HS-5 (cell line): Measurements from ENCODE around the gene SRGAP2C.
"Not testable (repeated sequence)": the region's sequence is repeated elsewhere in the genome, so short reads cannot be mapped to it uniquely, and the experiment has no call there.

Experiments
- DNase-seq: peaks from one replicate; pipeline ENCODE4 v3.0.0-alpha.2; 2012; ENCODE audit warnings: low read depth

The SRGAP2C gene

DNA sequence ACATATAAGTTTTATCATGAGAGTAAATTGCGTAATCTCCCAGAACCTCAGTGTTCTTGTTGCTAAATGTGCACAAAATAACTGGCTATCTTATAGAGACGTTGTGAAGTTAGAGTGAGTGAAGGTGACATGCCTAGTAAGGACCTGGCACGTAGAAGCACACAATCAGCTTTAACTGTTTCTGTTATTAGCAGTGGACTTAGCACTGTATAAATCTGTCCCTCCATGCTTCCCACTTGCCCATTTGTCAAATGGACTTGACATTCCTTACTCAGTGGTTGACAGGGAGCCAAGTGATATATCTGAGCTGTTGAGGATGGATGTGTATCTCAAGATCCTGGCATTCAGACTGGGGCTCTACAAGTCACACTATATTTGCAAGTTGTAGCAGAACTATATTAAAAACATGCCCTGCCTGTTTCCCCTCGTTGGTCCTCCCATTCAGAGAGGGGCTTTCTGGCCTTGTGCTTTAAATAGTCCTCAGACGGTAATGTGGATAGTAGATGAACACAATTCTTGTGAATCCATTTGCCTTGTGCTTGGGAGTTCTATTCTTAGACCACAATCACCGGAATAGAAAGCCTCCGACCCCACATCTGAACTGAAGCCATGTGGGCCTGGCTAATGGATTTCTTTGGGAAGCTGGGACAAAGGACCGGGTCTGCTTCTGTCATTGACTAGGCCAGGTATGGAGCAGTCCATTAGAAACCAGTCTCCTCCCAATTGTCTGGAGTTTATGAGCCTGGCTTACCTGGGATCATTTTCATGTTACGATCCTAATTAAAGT lies 43.0 kb downstream of the SRGAP2C start:
- not testable (repeated sequence) for DNase-seq

DNA sequence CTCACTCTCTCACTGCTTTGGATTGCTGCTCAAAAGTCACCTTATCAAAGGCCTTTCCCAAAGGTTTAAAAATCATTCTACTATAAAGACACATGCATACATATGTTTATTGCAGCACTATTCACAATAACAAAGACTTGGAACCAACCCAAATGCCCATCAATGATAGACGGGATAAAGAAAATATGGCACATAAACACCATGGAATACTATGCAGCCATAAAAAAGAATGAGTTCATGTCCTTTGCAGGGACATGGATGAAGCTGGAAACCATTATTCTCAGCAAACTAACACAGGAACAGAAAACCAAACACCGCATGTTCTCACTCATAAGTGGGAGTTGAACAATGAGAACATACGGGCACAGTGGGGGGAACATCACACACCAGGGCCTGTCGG lies 45.9 kb downstream of the SRGAP2C start:
- DNase-seq = not testable (repeated sequence)

DNA sequence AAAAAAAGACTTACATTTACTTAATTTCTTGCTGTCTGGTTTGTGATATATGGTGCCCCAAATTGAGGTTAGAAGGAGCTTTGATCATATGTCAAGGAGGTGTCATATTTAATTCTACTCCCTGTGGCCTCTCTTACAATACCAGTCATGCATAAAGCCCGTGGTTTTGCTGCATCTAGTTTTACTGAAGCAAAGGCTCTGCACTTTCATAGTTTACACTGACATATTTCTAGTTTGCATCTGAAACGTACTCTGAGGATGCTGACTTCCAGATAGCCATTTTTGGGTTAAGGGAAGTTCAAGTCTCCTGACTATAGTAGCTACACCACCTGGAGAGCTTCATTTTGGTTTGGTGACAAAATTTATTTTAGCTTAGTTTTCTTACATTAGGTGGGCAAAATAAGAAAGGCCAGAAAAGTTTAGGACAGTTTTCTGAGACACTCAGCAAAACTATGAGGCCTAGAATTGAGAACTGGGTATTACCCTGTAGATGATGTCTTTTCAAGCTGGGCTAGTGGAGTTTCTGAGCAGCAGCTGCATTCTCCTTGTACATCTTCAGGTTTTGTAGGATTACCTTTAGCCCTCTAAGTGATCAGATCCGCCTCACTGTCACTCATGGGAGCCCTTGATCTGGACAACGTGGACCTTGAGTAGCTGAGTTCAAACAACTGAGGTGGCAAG lies 47.8 kb downstream of the SRGAP2C start:
- not testable (repeated sequence) for DNase-seq

DNA sequence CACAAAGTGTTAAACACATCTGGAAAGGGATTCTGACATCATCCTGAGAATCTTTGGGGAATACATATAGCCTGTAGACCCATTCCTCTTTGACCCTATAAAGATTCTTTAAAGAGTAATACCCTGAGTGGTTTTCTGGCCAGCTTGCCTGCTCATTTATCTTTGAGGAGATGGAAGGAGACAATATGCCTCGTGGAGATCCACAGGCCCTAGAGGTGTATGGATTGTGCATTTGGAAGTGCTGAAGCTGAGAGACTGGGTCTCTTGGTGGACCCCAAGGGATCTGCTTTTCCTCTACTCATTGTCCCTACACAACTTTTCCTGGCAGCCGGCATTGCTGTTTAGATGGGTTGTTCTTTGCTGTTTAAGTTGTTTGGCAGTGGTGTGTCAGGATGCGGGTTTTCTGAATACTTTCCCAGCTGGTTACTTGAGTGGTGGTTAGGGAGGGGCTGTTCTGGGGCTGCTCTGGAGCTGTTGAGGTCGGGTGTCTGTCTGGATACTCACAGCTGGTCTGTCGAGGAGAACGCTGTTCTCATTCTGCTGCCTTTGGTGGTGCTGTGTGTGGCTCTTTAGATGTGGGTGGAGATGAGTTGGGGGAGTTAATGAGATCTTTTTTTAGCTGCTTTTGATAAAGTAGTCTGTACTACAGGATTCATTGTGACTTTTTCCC lies 49.5 kb downstream of the SRGAP2C start:
- DNase-seq = not testable (repeated sequence)

DNA sequence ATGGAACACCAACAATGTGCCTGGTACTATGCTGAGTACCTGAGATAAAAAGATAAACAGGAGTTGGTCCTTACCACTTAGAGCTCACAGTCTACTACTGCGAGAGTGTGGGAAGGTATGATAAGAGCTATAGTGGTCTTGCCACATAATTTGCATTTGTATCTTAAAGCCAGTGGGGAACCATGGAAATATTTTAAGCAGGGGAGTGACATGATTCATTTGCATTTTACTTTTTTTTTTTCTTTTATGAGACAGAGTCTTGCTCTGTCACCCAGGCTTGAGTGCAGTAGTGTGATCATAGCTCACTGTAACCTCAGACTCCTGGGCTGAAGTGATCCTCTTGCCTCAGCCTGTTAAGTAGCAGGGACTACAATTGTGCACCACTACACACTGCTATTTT lies 53.6 kb downstream of the SRGAP2C start:
- not testable (repeated sequence) for DNase-seq

DNA sequence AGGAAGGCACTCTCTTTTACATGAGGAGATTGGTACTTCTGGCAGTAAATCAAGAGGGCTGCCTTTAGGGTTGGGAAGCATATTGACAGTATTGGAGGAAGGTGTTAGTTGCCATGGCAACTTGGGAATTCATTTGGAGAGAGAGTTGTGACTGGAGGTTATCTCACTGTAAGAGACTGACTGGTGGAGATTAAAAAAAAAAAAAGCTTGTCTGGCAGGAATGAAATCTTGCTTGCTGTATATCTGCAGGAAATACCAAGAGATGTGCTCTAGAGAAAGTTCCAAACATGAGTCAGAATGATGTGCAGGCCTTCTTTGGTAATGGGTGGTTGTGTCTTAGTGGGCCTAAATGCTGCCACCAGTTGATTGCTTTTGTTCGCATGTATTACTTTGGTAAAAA lies 59.1 kb downstream of the SRGAP2C start:
- DNase-seq = not testable (repeated sequence)

DNA sequence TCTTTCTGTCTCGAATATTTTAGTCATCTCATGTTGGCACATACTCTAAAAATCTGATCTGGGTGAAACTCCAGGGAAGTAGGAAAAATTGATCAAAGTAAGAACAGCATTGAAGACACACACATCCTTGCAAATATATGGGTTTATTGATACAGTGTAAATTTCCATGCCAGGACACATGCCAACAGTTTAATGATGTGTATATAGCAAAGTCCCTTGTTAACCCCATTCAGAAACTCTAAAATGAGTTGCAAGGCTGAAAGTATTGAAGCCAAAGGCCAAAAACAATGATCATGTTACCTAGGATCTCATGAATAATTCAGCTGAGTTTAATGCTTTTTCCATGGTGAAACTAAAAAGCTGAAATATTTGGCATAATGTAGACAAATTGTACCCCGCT lies 61.6 kb downstream of the SRGAP2C start:
- not testable (repeated sequence) for DNase-seq

DNA sequence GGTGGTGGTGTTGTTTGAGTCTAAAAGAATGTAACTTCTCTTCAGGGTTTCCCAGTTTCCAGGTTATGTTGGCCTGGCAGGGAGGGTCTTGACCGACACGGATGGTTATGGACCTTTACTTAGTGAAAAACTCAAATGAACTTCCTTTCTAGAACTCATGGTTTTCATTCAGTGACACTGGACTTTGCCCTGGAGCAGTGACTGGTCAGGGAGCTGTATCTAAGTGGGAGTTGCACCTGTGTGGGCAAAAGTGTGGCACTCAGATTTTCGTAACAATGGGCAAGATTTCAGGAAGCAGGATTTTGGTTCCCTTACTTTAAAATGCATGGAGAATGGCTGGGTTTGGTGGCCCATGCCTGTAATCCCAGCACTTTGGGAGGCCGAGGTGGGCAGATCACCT lies 67.9 kb downstream of the SRGAP2C start:
- DNase-seq = not testable (repeated sequence)

DNA sequence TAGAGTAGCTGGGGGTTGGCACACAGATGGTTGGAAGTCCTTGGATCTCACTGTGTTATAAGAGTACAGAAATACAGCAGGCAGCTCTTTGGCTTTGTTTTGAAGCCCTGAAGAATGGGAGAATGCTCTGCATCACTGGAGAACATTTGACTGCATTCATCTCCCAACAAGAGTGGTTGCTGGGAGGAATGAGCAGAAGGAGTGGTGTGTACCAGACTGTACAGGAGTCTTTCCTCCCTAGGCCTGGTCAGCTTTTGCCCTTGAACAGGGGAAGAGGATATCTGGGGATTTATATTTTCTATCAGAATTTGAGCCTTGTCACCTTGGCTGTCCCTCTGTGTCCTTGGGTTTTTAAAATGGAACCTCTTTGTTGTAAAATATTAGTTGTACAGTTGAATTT lies 69.8 kb downstream of the SRGAP2C start:
- not testable (repeated sequence) for DNase-seq

DNA sequence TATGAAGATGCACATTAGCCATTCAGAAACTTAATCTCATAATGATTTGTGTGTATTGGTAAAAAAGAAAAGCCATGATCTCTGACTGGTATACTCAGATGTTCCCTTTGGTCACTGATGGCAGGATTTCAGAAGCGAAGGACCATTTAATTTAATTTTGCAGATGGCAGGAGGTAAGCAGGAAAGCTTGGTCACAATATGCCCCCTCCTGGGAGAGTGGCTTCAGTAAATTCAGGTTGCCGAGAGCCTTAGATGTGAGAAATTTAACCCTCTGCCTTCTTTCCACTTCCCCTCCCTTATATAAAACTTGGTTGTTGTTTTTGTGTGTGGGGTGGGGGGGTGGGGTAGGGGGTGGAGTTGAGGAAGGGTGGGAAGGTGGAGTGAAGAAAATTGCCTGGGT lies 72.9 kb downstream of the SRGAP2C start:
- DNase-seq = not testable (repeated sequence)

DNA sequence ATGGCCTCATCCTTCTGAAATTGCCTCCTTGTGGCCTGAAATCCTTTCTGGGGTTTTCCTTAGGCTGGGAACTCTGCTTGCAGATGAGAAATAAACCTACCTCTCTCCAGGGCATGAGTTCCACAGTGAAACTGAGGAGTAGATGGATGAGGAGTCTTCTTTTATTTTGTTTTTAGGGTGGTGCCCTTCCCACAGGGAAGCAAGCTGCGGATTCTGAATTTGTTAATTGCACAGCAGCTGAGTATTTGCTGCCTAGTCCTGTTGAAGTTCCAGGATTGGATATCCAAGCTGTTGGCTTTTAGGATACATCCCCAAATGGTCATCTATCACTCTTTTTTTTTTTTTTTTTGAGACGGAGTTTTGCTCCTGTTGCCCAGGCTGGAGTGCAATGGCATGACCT lies 73.4 kb downstream of the SRGAP2C start:
- DNase-seq = not testable (repeated sequence)

DNA sequence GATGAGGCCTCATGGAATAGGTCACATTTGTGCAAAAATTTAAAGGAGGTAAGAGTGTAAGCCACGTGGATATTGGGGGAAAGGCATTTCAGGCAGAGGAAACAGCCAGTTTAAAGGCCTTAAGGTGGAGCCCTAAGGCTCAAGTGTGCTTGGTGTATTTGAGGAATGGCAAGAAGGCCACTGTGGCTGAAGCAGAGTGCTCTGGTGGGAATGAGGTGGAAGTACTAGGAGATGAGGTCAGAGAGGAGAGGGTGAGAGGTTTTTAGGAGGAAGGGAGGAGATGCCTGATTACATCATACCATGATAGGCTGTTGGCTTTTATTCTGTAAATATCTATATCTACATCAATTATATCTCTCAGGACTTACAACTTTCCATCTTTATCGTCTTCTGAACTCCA lies 75.4 kb downstream of the SRGAP2C start:
- not testable (repeated sequence) for DNase-seq

DNA sequence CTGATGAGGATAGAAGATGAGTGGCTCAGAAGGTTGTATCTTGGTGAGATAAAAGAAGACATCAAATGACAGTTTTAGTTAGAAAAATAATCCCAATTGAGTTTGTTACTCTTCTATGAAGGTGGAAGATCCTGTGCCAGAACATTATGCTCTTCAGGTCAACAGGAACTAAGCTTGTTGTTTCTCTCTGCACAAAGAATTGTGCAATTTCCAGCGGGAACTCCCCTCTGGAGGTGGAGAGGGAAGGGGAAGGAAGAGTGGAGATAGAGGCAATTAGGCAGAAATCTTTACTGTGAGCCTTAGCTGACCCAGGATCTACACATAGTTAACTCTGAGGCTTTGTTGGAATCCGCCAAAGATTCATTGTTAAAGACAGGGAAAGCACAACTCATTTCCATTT lies 77.4 kb downstream of the SRGAP2C start:
- not testable (repeated sequence) for DNase-seq

DNA sequence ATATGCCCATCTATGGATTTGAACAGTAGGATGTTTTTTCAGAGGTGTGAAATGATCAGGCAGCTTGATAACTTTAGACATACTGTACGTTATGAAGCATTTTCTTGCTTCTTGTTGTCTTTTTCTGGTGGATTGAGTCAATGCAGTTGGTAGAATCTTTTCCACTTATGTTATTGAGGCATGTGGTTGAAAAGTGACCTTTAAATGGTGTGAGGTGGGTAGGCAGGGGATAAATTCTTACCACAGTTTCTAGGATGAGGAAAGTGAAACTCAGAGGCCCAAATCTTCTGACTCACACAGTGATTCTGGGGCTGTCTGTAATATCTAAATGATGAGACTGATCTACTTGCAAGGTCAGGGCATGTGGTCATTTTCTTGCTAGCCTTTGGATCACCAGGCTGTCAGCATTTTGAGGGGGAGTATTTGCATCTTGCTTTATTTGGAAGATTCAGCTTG lies 79.0 kb downstream of the SRGAP2C start:
- DNase-seq = peak; percentile 19

DNA sequence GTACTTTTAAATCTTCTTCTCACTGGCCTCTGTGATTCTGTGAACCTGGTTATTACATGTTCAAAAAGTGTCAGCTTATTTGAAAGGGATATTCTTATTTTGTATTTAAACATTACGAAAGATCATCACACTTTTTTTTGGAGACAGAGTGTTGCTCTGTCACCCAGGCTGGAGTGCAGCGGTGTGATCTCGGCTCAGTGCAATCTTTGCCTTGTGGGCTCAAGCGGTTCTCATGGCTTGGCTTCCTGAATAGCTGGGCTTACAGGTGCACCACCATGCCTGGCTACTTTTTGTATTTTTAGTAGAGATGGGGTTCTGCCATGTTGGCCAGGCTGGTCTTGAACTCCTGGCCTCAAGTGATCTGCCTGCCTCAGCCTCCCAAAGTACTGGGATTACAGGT lies 82.3 kb downstream of the SRGAP2C start:
- DNase-seq = not testable (repeated sequence)

DNA sequence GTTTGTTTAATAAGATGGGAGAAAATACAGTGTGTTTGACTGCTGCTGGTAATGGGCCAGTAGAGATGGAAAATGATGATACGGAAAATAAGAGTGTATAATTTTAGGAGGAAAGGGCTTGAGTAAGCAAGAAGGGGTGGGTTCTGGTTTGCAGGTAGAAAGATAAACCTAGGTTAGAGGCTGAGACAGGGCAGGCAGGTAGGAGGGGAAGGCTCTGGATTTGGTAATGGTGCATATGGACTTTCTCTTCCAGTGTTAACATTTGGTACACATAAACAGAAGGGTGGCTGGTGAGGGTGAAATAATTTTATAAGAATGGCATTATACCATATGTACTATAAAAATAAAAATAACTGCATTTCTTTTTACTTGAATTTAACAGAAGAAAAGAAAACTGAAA lies 84.5 kb downstream of the SRGAP2C start:
- DNase-seq = not testable (repeated sequence)

DNA sequence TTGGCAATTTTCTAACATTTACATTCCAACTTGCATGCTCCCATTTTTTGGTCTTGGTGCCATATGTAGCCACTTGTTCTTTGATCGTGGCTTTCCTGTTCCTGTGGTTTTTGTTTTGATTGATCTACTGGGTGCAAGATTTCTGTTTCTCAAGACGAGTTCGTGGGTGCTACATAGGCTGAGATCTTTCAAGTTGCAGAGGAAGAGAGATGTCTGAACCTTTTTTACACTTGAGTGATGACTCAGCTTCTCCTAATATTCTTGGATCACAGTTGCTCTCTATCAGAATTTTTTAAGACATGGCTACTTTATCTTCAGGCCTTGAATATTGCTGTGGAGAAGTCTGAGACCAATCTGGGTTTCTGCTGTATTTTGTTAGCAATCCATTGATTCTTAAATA lies 85.2 kb downstream of the SRGAP2C start:
- not testable (repeated sequence) for DNase-seq

DNA sequence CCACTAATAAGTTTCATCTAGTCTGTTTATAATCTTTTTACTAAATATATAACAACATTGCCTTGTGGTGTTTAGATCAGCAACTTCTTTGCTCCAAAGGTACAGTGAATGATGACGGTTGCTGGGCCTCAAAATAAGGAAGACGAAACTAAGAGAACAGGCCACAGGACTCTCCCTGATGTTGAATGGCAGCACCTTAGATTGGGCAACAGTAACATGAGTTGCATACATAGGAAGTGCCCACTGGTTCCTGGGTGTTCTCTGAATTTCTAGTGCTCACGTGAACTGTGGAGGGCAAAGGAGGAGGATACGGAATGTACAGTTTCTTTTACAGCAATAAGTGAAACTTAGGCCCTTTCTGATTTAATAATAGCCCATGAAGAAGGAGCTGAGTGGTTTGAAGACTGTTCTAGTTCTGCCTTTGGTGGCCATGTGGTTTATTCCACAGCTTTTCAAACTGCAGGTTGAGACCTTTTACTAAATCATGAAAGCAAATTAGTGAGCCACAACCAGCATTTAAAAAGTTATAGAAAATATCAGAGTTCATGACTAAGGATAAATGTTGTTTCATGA lies 86.5 kb downstream of the SRGAP2C start:
- DNase-seq = not testable (repeated sequence)

DNA sequence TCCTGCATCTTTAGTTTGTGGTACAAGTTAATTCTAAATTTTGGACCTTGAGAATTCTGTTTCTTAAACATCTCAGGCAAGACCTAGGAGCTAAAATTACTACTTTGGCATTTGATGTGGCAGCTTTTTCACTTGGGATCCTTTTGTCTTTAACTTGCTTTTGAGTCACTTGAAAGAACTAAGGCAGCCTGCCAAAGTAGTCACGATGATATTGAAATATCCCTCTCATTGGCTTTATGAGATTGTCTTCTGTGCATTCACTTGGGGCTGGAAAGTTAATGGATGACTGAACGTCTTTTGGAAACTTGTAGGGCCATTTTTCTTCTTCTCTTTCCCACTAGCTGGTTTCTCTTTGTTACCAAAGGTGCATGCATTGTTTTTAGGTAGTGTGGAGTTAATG lies 90.7 kb downstream of the SRGAP2C start:
- DNase-seq = not testable (repeated sequence)

DNA sequence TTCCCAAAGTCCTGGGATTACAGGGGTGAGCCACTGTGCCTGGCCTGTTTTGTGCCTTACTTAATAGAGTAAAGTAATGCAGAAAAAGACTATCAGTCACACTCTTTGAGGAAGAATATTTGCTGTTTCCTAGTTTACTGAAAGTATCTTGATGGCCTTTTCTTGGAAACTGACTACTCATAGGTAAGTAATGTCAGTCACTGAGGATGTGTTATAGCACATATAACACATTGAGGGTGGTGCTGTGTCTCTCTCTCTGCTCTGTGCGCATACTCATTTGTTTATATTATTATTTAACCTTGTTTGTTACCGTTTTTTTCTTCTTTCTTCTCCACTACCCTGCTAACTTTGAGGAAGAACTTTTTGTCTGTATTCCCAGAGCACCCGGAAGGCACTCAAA lies 93.4 kb downstream of the SRGAP2C start:
- not testable (repeated sequence) for DNase-seq

DNA sequence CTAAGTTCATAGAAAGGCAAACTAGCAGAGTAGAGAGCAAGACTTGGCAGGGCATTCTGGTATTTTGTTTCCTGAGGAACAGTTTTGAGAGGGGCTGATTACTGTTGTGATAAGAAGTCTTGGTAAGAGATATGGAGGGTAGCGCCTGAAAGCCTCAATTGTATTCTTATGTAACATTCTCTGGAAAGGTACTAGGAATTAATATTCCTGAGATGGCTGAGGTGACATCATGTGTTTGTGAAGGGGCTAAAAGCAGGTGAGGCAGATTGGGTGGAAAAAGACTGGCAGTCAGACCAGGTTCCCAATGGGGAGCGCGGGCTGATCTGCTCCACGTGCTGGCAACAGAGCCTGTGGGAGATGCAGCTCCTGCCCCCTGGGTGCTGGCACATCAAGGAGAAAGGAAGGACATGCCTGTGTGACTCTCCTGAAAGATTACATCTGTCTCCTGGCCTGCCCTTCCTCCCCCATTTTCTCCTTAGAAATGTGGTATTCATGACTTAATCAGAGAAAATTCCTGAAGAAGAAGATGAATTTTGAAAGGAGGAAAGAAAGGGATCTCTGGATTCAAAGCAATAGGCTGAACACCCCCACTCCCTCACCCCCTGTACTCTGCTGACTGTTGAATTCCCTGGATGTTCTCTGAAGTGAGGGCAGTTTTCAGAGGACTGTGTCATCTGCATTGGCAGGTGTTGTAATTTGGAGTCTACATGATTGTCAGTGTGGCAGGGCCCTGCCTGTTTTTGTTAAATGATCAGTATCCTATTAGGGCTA lies 94.2 kb downstream of the SRGAP2C start:
- DNase-seq = not testable (repeated sequence)

DNA sequence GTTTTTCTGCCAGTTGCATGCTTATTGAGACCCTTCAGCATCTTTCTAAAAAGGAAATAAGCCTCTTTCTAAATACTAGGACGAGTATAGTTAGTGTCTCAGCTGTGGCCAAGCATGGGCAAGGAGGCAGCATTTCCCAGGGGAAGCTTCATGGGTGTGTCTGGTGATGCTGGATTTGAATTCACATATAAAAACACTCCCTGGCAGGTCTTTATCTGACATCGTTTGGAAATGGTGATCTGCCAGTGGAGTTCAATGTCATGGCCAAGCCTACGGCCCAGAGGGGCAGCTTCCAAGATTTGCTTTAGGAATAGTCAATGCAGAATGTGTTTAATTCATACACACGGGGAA lies 94.7 kb downstream of the SRGAP2C start:
- DNase-seq = not testable (repeated sequence)
